Mesendoderm (in vitro differentiated cells): ENCODE data around the gene EVPL.

Source experiments
- DNase-seq: peaks from one replicate; pipeline ENCODE4 v3.0.0; 2013
- H2AK5ac ChIP-seq: 2 replicates; pipeline ENCODE4 v1.6.1; 2013; ENCODE audit warnings: low read length, inconsistent platforms
- H2BK120ac ChIP-seq: 2 replicates; pipeline ENCODE4 v1.6.1; 2013; ENCODE audit warnings: low read depth, mild to moderate bottlenecking, low read length, moderate library complexity, mixed read lengths
- H2BK15ac ChIP-seq: replicated peaks from 2 replicates; pipeline ENCODE4 v1.6.1; 2013; ENCODE audit warnings: low read depth, mild to moderate bottlenecking, moderate library complexity
- H2BK5ac ChIP-seq: 2 replicates; pipeline ENCODE4 v1.6.1; 2013; ENCODE audit warnings: low read length, inconsistent platforms
- H3K18ac ChIP-seq: 2 replicates; pipeline ENCODE4 v1.6.1; 2013; ENCODE audit warnings: mild to moderate bottlenecking, low read length, mixed read lengths
- H3K23ac ChIP-seq: one replicate; pipeline ENCODE4 v1.6.1; 2013; ENCODE audit warnings: low read length
- H3K27ac ChIP-seq: 2 replicates; pipeline ENCODE4 v1.5.1; 2013; ENCODE audit warnings: low read depth, mild to moderate bottlenecking, inconsistent platforms, low read length, moderate library complexity
- H3K27me3 ChIP-seq: 2 replicates; pipeline ENCODE4 v1.6.1; 2013; ENCODE audit warnings: low read length, control low read depth, mild to moderate bottlenecking, inconsistent platforms; ENCODE audit not compliant: insufficient read depth, poor library complexity
- H3K36me3 ChIP-seq: 2 replicates; pipeline ENCODE4 v1.6.1; 2013; ENCODE audit warnings: low read length, inconsistent platforms; ENCODE audit not compliant: control insufficient read depth, insufficient read depth
- H3K4ac ChIP-seq: one replicate; pipeline ENCODE4 v1.6.1; 2013; ENCODE audit warnings: low read depth, mild to moderate bottlenecking, low read length, moderate library complexity
- H3K4me1 ChIP-seq: 2 replicates; pipeline ENCODE4 v1.6.1; 2013; ENCODE audit warnings: low read depth, low read length, inconsistent platforms; ENCODE audit not compliant: control insufficient read depth
- H3K4me2 ChIP-seq: 2 replicates; pipeline ENCODE4 v1.6.1; 2013; ENCODE audit warnings: low read length
- H3K4me3 ChIP-seq: 2 replicates; pipeline ENCODE4 v1.5.1; 2013; ENCODE audit warnings: mild to moderate bottlenecking, low read length
- H3K56ac ChIP-seq: one replicate; pipeline ENCODE4 v1.6.1; 2013; ENCODE audit warnings: low read length
- H3K79me1 ChIP-seq: 2 replicates; pipeline ENCODE4 v1.6.1; 2013; ENCODE audit warnings: low read length, inconsistent platforms
- H3K79me2 ChIP-seq: 2 replicates; pipeline ENCODE4 v1.6.1; 2013; ENCODE audit warnings: mild to moderate bottlenecking, low read length; ENCODE audit not compliant: control insufficient read depth, insufficient read depth
- H3K9ac ChIP-seq: 2 replicates; pipeline ENCODE4 v1.6.1; 2013; ENCODE audit warnings: low read length, inconsistent platforms
- H4K5ac ChIP-seq: one replicate; pipeline ENCODE4 v1.6.1; 2013; ENCODE audit warnings: low read length
- H4K8ac ChIP-seq: one replicate; pipeline ENCODE4 v1.6.1; 2013; ENCODE audit warnings: low read depth, mild to moderate bottlenecking, control low read depth, low read length, moderate library complexity
- WGBS: extraction: QIAGEN DNeasy Blood & Tissue Kit; methylation state at CpG from one replicate; pipeline ENCODE4 v1.1.7; 2013; ENCODE audit warnings: low lambda C conversion rate, missing lambda C conversion rate; ENCODE audit not compliant: insufficient coverage; ENCODE audit errors: extremely low coverage; 5-methylcytosine and 5-hydroxymethylcytosine counted together

Gene EVPL

GRCh38 chr17:75959839-75960511, 67.1 kb downstream of the EVPL start:
- Histone ChIP-seq H3K79me1 (peaks cover 2% of the 10 kb centered on the region), H3K27me3 (no peaks in the 10 kb centered on the region), H4K8ac (no peak overlapping the region), H3K36me3 (no peaks in the 10 kb centered on the region), H3K4me1 (peaks cover 5% of the 10 kb centered on the region), H3K56ac (no peak overlapping the region), H3K79me2 (peaks cover 1% of the 10 kb centered on the region), H3K4ac (peak overlapping the region; percentile 22), H3K4me3 (no peak overlapping the region), H2BK120ac (peak overlapping the region; percentile 4), H3K4me2 (no peak overlapping the region), H2AK5ac (no peak overlapping the region), H3K18ac (no peak overlapping the region), H2BK5ac (no peak overlapping the region), H2BK15ac (no peak overlapping the region), H4K5ac (no peak overlapping the region), H3K23ac (no peak overlapping the region), H3K27ac (peak overlapping the region; percentile 77), H3K9ac (no peak overlapping the region)
- WGBS: no CpG with 5 or more reads among the region's 11 CpGs
- DNase-seq: no peak

GRCh38 chr17:75959051-75959838, 67.9 kb downstream of the EVPL start:
- Histone ChIP-seq H2BK5ac (no peak overlapping the region), H2BK120ac (no peak overlapping the region), H3K79me2 (peaks cover 1% of the 10 kb centered on the region), H2BK15ac (no peak overlapping the region), H3K9ac (no peak overlapping the region), H3K23ac (no peak overlapping the region), H3K4me3 (no peak overlapping the region), H3K4me1 (peaks cover 5% of the 10 kb centered on the region), H3K56ac (peak overlapping the region; percentile 52), H3K27me3 (no peaks in the 10 kb centered on the region), H4K5ac (no peak overlapping the region), H3K4ac (no peak overlapping the region), H3K36me3 (no peaks in the 10 kb centered on the region), H3K79me1 (peaks cover 2% of the 10 kb centered on the region), H2AK5ac (no peak overlapping the region), H4K8ac (no peak overlapping the region), H3K4me2 (no peak overlapping the region), H3K18ac (no peak overlapping the region), H3K27ac (peak overlapping the region; percentile 28)
- DNase-seq: peak; percentile 76
- no CpG with 5 or more reads among the region's 8 CpGs for WGBS
